ENCODE measurements around the gene ZNF440.
"Not testable (repeated sequence)": the region's sequence is repeated elsewhere in the genome, so short reads cannot be mapped to it uniquely, and the experiment has no call there.

The ZNF440 gene

DNA sequence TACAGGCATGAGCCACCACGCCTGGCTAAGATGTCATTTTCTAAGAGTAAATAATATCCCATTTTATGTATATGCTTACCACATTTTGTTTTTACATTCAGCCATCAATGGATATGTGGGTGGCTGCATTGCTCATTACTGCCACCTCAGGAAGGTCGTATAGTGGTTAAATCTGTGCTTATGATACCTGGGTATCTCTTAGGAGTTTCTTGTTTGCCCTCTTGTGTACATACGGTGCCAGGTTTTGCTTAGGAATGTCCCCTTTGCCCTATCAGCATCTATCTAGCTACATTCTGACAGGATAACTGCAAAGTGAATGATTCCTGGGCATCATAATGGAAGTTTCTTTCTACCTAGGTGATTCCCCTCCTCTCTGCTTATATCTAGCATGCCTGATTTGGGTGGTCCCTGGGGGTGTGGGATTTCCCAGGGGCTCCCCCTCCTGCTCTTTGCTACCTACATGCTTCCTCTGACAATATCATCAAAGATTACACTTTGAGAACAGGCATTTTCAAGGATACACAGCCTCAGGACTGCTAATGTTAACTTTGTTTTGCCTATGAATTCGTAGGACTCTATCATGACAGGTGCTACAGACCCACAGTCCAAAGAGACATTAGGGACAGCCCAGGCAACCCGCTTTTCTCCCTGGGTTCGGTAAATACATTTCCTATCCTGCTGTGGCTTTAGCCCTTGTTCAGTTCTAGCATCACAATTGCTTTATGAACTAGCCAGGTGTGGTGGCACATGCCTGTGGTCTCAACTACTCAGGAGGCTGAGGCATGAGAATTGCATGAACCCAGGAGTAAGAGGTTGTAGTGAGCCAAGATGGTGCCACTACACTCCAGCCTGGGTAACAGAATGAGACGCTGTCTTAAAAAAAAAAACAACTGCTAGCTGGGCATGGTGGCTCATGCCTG, 15.1 kb downstream of the ZNF440 start:
- FAIRE-seq: not testable (repeated sequence)

DNA sequence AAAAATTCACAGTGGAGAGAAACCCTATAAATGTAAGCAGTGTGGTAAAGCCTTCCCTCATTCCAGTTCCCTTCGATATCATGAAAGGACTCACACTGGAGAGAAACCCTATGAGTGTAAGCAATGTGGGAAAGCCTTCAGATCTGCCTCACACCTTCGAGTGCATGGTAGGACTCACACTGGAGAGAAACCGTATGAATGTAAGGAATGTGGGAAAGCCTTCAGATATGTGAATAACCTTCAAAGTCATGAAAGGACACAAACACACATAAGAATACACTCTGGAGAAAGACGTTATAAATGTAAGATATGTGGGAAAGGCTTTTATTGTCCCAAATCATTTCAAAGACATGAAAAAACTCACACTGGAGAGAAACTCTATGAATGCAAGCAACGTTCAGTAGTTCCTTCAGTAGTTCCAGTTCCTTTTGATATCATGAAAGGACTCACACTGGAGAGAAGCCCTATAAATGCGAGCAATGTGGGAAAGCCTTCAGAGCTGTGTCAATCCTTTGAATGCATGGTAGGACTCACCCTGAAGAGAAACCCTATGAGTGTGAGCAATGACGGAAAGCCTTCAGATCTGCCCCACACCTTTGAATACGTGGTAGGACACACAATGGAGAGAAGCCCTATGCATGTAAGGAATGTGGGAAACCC, 18.3 kb downstream of the ZNF440 start:
- FAIRE-seq: no peak

DNA sequence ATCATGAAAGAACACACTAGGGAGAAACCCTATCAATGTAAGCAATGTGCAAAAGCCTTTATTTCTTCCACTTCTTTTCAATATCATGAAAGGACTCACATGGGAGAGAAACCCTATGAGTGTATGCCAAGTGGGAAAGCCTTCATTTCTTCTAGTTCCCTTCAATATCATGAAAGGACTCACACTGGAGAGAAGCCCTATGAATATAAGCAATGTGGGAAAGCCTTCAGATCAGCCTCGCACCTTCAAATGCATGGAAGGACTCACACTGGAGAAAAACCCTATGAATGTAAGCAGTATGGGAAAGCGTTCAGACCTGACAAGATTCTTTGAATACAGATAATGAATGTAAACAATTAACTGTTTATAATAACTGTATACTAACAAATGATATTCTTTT, 19.5 kb downstream of the ZNF440 start:
- no peak for FAIRE-seq

DNA sequence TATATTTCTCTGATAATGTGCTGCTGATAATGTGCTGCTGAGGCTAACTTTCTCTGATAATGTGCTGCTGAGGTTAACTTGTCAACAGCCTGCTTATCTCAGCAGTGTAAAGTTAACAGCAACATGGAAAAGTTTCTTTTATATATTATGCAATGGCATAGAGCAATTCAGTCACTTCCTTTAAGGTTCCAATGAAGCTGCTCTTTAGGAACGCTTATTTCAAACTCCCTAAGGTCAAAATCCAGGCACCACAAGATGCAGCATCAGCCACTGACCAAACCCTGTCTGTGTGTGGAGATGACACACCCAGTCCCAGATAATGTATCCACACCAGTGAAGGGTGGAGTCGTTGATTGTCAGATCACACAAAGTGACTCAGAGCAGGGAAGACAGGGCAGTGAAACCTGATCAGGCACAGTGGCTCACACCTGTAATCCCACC, 21.6 kb downstream of the ZNF440 start:
- not testable (repeated sequence) for FAIRE-seq

DNA sequence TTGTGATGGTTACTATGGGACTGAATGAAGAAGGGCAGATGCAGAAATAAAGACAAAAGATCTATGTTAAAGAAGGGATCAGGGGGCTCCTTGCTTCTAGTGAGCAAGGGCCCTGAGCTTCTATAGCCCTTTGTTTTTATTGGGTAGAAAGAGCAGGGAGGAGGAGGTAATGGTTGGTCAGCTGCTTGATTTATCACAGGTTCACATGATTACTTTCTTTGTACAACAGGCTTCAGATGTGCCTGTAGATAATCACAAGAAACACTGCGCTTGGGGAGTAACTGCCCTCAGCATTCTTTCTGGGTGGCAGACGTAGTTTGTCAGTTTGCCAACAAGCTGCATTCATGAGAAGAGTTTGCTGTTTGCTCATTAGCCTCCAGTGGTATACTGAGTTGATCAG, 29.6 kb downstream of the ZNF440 start:
- no peak for FAIRE-seq

DNA sequence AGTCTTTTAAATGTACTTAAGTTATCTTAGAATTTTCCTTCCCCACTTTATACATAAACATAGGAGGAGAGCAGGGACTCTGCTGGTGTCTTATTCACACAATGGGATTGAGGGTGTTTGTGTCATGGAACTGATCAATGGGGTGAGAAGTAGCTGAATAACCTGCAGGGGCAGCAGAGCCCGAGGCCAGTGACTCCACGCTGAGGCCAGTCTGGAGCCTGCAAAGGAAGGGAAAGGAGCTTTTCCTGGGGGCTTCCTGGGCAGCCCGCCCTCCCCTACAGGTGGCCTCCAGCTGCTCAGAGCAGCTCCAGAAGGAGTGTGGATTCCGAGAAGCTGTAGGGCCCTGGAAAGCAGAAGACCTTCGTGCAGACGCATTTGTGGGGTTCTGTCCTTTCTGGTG, 33.5 kb downstream of the ZNF440 start:
- not testable (repeated sequence) for FAIRE-seq

DNA sequence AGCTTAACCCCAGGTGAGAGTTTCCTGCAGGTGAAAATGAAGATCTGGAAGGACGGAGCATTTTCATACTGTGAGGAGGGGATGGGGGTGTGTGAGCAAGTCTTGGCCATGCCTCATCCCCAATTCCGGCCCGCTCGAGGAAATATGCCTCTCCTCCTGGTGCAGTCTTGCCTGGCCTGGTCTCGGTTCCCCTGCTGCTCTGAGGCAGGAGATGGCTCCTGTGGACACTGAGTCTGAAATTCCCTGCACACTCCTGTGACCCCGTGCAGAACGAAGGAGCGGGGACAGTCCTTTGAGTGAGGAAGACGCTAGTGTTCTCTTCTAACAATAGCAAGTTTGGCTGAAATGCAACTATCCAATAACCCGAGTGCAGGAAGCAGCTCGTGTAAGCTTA, 34.1 kb downstream of the ZNF440 start:
- FAIRE-seq: no peak

DNA sequence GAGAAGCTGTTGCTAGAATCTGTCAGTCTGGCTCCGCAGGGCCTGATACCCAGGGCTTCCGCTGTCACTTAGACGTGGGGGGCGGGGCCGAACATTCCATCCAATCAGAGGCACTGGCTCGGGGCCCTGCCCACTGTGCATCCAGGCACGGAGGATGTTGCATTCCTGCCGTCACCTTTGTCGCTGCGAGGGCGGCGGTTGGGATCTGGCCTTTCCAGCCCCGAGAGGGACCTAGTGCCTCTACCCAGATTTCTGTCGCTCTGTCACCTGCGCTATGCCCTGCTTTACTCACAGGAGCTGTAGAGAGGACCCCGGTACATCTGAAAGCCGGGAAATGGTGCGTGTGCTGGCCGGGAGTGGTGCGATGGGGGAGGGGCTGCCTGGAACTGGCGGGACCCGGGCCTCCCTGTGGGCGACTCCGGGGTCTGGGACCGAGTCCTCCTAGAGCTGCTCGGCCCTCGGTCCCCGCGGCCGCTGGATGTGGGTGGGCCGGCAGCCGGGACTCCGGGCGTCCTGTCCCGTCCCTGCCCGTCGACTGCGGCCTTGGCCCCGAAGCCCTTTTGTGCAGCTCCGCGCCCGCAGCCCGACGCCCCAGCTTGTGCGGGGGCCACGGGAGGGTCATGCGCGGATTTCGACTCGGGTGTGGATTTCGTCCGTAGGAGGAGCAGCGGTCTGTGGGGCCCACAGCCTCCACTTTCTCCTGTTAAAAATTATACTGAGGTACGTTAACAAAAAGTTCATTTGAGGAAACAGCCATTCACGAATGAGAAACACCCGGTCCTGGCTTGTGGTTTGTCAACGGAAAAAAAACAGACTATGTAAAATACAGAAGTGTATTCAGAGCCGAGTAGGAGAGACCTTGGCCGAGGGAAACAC, 34.8 kb downstream of the ZNF440 start, which contains the start of gene ZNF439:
ZNF439 (plus strand) TSS at position 133 of the 876 bp plus-strand sequence; CDS start at position 275, 142 bp downstream.
- peak; percentile 15 for FAIRE-seq

DNA sequence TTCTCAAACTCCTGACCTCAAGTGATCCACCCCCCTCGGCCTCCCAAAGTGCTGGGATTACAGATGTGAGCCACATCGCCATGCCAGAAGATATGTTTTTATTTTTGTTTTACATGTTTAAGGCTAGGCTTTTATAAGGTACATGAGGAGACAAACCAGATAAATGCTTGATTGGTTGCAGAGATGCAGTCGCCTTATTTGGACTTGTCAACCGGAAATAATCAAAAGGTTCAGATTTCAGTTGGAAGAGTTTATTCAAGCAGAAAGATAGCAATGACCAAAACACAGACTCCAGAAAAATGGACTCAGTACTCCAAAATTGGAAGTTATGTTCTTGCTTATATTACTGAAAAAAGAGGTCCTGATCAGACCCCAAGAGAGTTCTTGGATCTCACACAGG, 36.2 kb downstream of the ZNF440 start:
- FAIRE-seq: not testable (repeated sequence)

DNA sequence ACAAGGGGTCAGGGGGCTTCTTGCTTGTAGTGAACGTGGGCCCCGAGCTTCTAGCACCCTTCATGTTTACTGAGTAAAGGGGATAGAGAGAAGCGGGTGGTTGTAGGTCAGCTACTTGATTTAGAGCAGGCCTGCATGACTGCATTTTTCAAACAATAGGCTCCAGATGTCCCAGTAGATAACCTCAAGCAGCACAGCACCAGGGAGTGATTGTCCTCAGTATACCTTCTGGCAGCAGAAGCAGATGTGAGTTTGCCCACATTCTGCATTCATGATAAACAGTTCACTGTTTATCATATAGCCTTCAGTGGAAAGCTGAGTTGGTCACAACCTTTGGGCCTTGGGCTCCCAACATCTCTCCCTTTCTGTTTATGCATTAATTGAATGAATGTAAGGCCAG, 39.3 kb downstream of the ZNF440 start:
- FAIRE-seq: no peak

DNA sequence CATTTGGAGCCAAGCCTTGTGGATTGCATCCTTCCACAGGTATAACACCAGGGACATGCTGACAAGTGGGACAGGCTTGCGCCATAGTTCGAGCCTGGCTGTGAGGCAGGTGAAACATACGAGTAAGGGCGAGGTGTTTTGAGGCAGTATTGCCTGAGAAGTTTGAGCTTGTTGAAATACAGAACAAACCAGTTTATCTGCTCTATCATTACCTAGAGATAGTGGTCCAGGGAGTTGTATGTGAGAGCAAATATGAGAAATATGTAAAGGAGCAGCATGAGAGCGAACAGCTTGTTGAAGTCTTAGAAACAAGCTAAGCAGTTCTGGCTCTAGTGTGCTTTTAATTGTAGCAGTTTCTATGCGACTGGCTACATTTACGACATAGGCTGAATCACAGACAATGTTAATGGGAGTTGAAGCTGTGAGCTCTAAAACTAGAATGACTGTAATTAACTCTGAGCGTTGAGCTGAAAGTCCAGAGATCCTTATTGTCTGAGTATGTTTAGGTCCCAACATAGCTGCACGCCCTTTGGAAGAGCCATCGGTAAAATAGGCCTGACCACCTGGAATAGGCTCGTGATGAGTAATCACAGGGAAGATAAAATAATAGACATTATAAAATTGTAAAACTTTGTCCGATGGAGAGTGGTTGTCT, 42.6 kb downstream of the ZNF440 start:
- FAIRE-seq: no peak

DNA sequence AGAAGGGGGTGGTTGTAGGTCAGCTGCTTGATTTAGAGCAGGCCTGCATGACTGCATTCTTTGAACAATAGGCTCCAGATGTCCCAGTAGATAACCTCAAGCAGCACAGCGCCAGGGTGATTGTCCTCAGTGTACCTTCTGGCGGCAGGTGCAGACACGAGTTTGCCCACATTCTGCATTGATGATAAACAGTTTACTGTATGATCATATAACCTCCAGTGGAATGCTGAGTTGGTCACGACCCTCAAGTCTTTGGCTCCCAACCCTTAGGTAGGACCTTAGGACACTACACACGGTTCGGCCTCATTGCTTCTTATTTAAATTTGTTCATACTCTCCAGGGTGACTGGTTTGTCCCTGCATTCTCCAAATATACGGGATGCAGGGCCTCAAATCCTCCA, 46.6 kb downstream of the ZNF440 start:
- no peak for FAIRE-seq

DNA sequence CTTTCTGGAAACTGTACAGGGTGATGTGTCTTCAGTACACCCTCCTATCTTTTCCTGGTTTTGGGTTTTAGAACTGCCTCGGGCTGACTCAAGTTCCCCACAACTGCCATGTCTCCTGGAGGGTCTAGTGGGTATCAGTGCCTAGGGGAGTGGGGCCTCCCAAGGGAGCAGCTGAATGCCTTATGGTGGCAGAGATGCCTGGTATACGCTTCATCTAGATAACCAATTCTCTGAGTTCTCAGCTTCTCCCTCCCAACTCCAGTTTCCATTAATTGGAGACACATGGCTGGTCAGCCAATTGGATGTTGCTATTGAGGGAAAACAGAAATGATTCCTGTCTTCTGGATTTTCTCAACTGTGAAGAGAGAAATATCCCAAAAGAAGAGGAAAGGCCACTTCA, 47.2 kb downstream of the ZNF440 start:
- no peak for FAIRE-seq

DNA sequence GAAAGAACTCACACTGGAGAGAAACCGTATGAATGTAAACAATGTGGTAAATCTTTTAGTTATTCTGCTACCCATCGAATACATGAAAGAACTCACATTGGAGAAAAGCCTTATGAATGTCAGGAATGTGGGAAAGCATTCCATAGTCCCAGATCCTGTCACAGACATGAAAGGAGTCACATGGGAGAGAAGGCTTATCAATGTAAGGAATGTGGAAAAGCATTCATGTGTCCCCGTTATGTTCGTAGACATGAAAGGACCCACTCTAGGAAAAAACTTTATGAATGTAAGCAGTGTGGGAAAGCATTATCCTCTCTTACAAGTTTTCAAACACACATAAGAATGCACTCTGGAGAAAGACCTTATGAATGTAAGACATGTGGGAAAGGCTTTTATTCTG, 53.7 kb downstream of the ZNF440 start:
- FAIRE-seq: not testable (repeated sequence)

DNA sequence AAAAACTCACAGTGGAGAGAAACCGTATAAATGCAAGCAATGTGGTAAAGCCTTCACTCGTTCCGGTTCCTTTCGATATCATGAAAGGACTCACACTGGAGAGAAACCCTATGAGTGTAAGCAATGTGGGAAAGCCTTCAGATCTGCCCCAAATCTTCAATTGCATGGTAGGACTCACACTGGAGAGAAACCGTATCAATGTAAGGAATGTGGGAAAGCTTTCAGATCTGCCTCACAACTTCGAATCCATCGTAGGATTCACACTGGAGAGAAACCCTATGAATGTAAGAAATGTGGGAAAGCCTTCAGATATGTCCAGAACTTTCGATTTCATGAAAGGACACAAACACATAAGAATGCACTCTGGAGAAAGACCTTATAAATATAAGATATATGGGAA, 54.1 kb downstream of the ZNF440 start:
- no peak for FAIRE-seq

DNA sequence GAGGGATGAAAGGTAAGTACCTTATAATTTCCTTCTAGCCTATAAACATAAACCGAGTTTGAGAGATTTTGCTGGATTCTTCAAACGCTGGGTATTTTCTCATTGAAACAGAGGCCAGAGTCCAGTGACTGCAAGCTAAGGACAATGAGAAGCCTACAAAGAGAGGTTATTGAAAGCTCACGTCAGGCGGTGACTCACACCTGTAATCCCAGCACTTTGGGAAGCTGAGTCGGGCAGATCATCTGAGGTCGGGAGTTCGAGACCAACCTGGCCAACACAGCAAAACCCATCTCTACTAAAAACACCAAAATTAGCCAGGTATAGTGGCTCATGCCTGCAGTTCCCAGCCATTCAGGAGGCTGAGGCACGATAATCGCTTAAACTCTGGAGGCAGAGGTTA, 58.6 kb downstream of the ZNF440 start:
- FAIRE-seq: no peak

DNA sequence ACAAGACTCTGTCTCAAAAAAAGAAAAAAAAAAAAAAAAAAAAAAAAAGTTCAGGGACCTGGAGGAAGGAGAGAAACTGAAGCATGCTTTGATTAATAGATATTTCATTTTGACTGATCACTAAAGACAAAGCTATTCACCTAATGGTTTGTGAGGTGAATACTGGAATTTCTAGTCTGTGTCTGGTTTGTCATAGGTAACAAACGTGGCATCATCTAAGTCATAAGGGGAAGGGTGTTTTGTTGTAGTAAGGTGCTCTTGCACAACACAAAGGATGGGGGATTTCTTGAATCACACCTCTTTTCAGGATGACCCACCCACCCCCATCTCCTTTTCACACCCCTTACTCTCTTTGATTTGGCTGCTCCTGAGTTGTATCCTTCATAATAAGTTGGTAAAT, 59.7 kb downstream of the ZNF440 start:
- no peak for FAIRE-seq

DNA sequence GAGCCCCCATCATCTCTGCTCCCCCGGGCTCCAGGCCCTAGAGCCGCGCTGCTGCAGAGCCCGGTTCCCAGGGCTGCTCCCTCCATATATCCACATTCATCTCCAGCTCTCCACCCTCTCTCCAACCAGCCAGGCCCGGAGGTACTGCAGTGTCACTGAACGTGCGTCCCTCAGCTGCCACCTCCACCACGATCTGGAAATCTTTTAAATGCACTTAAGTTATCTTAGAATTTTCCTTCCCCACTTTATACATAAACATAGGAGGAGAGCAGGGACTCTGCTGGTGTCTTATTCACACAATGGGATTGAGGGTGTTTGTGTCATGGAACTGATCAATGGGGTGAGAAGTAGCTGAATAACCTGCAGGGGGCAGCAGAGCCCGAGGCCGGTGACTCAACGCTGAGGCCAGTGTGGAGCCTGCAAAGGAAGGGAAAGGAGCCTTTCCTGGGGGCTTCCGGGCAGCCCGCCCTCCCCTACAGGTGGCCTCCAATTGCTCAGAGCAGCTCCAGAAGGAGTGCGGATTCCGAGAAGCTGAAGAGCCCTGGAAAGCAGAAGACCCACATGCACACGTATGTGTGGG, 65.7 kb downstream of the ZNF440 start:
- FAIRE-seq: not testable (repeated sequence)

DNA sequence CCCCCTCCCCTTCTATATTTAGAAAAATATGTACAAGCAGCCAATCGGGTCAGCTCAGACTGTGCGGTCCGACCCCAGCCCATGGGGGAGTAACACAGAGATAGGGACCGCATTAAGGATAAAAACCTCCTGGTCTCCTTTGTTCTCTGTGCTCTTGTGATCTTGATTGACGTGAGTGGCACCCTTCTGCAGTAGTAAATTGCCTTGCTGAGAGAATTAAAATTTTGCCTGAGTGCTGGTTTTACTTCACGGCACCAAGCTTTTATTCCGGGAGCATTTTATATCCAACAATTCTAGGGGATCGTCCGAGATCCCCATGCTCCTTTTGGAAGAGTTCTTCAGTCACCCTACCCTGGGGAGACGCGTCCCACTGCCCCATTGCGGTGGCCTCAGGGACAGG, 66.5 kb downstream of the ZNF440 start:
- FAIRE-seq: no peak

DNA sequence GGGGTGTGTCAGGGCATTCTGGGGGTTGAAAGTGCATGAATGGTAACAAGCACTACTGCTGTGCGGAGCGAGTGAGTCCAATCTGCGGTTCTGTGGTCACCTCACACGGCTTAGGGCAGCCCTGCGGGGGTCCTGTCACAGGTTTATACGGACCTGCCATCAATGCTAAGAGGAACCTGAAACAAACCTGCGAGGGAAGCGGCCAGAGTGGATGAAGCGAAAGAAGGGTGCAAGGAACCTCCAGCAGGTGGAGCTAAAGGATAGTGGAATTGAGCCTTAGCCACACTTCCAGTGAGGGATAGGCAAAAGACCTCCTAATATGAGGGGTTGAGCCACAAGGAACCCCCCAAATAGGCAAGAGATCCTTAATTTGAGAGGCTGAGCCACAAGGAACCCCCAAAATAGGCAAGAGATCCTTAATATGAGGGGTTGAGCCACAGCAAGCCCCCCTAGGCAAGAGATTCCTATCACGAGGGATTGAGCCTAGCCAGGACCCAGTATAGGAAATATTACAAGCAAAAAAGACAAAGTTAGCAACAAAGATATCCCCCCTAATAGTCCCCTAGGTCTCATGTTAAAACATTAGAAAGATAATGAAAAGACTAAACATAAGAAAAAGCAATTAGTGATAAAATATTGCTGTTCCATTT, 67.2 kb downstream of the ZNF440 start:
- FAIRE-seq: no peak

DNA sequence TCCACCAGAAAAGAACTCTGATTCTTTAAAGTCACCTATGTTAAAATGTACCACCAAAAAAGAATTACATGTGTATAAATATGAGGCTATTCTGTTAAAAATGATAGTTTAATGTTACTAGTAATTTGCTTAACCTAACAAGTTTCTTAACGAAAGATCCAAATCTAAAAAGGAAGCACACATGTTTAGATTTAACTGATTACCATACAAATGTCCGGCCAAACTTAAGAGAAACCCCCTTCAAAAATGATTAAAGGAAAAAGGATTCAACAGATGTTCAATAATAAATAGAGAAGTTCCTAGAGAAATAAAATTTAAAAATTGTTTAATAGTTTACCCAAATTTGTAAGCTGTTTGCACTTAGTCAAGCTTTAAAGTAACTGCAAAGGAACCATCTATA, 68.5 kb downstream of the ZNF440 start:
- FAIRE-seq: no peak
